CD4-positive, alpha-beta T cell treated with Interleukin-15 for 1 hour (primary cell): ENCODE results near the gene ZDHHC8.

Experiments used
- DNase-seq: peaks from one replicate; pipeline ENCODE4 v3.0.0-alpha.2; 2020

The ZDHHC8 gene

DNA sequence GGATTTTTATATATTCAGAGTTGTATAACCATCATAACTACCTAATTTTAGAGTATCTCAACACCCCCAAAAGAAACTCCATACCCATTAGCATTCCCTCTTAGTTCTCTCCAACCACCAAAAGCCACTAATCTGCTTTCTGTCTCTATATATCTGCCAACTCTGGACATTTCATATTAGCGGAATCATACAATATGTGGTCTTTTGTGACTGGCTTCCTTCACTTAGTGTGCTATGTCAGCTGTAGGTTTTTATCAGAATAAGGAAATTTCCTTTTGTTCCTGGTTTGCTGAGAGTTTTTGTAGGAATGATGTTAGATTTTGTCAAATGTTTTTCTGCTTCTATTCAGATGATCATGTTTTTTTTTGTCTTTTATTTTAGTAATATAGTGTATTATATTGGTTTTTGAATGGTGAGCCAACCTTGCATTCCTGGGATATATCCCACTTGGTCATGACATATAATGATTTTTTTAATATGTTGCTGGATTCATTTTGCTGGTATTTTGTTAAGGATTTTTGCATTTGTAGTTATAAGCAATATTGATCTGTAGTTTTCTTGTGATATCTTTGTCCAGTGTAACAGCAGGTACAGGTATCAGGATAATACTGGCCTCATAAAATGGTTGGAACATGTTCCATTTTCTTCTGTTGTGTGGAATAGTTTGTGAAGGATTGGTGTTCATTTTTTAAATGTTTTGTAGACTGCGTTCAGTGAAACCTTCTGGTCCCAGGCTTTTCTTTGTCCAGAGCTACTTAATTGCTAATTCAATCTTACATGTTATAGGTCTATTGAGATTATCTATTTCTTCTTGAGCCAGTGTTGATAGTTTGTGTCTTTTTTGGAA lies 34.8 kb upstream of the ZDHHC8 start:
- no peak for DNase-seq

- no peak for DNase-seq
Measured at GRCh38 chr22:20099099-20099711, 32.4 kb upstream of the ZDHHC8 start.

- DNase-seq, result peak; percentile 4
Measured at GRCh38 chr22:20101638-20102037, 30.0 kb upstream of the ZDHHC8 start.

GRCh38 chr22:20102203-20102780 lies 29.3 kb upstream of the ZDHHC8 start:
- peak; percentile 6 for DNase-seq

DNA sequence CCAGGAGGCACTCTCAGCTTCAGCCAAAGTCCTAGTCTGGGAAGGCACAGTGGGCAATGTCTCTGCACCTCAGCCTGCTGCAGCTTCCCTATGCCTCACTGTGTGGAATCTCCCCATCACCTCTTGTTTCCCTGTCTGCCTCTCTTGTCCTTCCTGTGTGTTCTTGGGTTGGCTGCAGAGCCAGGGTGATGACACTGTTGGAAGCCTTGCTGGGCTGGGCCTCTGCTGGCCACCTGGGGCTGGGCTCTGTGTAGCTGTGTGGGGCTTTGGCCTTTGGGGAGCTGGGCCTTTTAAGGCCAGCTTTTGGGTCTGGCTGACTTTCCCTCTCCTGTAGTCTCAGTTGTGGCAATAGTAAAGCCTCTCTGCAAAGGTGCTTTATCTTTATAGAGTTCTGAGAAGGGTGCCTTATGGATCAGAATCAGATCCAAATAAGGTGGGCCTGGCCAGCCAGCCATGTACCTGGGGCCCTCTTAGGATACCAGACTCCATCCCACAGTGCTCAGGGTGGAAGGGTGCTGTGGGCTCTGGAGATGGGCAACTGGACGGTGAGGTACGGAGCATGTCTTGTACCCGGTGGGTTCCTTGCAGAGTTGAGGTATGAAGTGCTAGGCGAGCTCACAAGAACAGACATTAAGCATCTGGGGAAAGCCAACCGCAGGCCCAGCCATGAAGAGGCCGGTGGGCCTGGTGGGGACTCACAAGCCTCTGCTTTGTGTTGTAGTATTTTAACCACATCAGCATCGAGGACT lies 26.0 kb upstream of the ZDHHC8 start:
- no peak for DNase-seq

DNA sequence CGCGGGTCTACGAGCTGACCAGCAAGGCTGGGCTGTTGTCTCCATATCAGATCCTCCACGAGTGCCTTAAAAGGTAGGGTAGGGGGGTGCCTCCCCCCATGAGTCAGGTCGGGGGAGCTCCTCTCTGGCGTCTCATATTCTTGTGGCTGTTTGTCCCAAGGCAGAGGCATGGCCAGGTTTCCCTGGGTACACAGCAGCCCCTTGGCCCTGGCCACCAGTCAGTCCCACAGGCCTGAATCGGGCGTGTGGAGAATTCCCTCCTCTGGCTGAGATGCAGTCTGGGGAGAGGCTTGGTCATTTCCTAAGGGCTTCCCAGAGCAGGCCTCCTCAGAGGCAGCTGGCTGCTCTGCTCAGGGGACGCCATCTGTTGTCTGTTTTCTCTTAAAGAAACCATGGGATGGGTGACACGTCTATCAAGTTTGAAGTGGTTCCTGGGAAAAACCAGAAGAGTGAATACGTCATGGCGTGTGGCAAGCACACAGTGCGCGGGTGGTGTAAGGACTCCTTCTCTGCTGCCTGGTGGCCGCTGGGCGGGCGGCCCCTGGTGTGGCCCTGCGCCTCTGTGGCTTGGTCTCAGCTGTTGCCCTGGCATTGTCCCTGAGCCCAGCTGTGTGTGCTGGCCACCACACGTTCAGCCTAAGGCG lies 25.3 kb upstream of the ZDHHC8 start:
- no peak for DNase-seq

DNA sequence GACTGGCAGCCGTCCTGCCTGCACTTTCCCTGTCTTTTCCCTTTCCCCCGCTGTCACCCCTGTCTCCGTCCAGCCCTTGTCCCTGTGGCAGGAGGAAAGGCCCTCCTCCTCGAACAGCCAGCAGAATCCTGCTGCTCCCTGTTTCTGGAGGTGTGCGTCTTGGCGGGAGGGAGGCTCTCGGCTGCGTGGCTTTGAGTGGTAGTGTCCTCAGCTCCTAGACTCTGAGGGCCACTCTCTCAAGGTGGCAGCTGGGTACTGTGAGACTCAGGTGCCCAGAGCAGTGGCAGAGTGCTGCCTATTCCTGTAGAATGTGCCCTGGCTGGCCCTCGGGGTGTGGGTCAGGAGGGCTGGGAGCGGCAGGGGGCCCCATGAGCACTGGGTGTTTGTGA lies 24.8 kb upstream of the ZDHHC8 start:
- DNase-seq, result no peak

DNA sequence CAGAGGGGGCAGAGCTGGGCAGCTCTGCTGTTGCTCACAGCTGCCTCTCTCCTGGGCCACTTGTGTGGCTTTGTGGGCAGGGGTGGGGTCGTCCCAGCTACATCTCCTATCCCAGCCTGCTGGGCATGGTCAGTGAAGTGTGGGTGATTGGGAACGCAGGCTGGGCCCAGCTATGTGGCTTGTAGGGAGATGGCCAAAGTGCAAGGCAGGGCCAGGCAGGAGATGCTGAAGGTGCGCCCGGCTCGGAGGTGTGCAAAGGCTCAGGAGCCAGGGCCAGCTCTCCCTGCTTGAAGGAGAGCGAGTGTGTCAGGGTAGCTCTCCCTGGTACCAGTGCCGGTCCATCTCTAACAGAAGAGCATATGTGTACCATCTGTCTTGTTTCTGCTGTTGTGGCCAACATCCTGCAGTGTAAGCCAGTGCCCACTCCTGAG lies 24.1 kb upstream of the ZDHHC8 start:
- DNase-seq, result no peak

DNA sequence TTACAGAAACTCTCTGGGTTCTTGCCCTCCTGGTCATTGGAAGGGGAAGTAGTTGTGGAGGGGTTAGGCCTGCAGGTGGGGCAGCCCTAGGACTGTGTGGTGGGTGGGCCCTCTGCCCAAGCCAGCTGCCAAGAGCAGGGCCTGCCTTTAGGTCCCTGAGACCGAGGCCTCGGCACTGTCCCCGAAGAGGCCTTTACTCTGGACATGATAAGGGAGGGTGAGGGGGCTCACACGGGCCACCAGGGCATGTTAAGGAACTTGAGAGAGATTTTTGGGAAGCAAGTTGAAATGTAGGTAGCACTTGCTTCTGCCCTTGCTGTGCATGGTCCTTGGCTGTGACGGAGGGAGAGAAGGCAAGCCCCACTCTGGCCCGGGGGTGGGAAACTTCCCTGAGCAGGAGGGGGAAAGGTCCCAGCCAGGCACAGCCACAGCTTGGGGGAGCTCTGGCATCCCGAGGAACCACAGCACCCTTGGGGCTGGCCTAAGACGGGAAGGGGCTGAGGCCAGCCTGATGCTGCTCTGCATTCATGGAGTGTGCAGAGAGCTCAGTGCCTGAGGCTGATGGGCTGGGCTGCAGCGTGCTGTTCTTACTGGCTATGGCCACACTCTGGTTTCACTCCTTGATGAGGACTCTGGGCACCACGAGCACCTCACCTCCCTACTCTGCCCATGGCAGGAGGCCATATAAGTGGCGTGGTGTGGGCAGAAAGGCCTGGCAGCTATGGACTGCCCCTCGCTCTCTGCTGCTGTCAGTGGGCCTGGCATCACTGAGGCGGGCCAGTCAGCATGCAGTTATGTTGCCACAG lies 23.4 kb upstream of the ZDHHC8 start:
- peak; percentile 7 for DNase-seq

- DNase-seq, result peak; percentile 5
Measured at GRCh38 chr22:20108757-20109230, 22.8 kb upstream of the ZDHHC8 start.

- peak; percentile 15 for DNase-seq
Measured at GRCh38 chr22:20109411-20110358, 21.9 kb upstream of the ZDHHC8 start.

DNA sequence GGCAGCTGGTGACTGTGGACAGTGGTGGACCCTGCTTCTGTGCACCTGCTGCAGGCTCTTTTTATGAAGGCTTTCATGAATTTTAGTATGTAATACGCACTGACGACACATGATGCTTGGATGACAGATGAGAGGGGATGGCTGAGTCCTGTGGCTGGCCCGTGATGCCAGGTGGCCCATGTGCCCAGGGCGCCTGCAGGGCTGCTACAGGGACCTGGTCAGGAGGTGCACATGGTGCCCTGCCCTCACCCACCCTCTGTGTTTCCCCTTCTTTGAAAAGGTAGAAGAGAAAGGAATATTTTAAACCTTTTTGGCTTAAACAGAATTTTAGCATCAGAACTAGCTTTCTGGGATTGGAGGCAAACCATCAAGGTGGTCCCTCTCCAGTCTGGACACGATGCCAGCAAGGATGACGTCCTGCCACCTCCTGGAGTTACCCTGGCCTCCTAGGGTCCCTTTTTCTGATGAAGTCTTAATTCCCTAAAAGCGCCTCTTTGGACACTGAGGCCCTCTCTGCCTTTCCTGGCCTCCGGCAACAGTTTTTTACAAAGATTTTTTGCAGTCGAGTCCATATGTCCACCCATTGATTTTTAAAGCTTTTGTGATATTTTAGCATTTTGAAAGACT lies 21.1 kb upstream of the ZDHHC8 start:
- no peak for DNase-seq

GRCh38 chr22:20111045-20111688 lies 20.4 kb upstream of the ZDHHC8 start:
- DNase-seq, result no peak

DNA sequence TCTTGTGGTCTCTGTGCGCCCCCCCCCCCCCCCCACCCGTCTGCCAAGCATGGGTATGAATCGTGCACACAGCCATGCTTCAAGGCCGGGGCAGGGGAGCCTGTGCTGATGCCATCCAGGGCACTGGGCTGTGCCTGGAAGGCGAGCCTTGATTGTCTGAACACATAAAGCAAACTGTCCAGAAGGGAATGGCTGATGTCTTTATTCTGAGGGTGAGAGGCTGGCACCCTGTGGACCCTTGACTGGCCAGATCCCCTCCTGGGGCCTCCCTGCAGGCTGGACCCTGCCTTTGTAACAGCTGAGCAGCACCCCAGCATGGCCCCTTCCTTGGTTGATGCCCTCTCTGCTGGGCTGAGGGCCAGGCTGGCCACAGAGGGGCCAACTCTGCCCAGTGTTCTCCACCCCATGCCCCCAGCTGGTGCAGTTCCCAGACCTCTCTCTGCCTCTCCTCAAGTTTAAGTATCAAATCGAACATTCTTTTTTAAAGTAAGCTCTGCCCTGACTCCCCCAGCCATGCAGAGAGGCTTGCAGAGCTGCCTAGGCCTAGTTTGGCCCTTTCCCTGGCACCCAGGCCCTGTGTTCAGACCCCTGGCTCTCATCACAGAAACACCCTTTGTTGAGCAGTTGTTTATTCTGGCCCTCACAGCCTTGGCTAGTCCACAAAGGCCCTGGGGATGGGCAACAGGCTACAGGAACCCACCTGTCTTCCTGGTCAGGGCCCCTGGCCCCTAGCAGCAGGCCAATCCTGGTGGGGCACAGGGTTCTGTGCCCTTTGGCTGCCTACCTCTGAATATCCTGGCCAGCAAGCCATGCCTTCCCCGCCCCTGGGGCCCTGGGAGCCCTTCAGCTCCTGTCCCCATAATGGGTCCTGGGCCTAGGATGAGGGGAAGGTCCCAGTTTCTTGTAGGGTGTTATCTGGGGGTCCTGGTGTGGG lies 19.6 kb upstream of the ZDHHC8 start:
- DNase-seq, result no peak

GRCh38 chr22:20112623-20113511 lies 18.7 kb upstream of the ZDHHC8 start:
- no peak for DNase-seq

- DNase-seq, result no peak
Measured at GRCh38 chr22:20113551-20114310, 17.9 kb upstream of the ZDHHC8 start.
